Neural crest cell (in vitro differentiated cells): ENCODE results near the gene MMGT1. TPM values are rescaled to one million over a fixed set of nuclear protein-coding genes. Genes with fewer than 3 reads are reported as not detected.

Experiments used
- DNase-seq: peaks from one replicate; pipeline ENCODE4 v3.0.0; 2021; ENCODE audit warnings: low read depth, mixed read lengths, low spot score
- H3K27ac Mint-ChIP-seq: one replicate; pipeline ENCODE4 v1.8.0; 2021; ENCODE audit warnings: mild to moderate bottlenecking, mixed read lengths; ENCODE audit not compliant: unreplicated experiment
- H3K27me3 Mint-ChIP-seq: 2 replicates; pipeline ENCODE4 v1.8.0; 2021; ENCODE audit warnings: low read depth, mild to moderate bottlenecking, mixed read lengths
- H3K36me3 Mint-ChIP-seq: 2 replicates; pipeline ENCODE4 v1.8.0; 2021; ENCODE audit warnings: low read depth, mild to moderate bottlenecking, mixed read lengths
- H3K4me1 Mint-ChIP-seq: 2 replicates; pipeline ENCODE4 v1.8.0; 2021; ENCODE audit warnings: mixed read lengths
- H3K4me3 Mint-ChIP-seq: one replicate; pipeline ENCODE4 v1.8.0; 2021; ENCODE audit warnings: mild to moderate bottlenecking, mixed read lengths
- H3K9me3 Mint-ChIP-seq: 2 replicates; pipeline ENCODE4 v1.8.0; 2021; ENCODE audit warnings: mixed read lengths
- CTCF ChIP-seq: fragments of 200-600 bp; sonication (generic); conservative IDR thresholded peaks from 2 replicates; pipeline ENCODE4 v1.5.0; 2021; ENCODE audit warnings: antibody characterized with exemption, mild to moderate bottlenecking
- total RNA-seq: library from RNA; stranded (reverse); gene quantifications from 2 replicates; pipeline ENCODE4 v1.2.1, GENCODE V29; 2021

MMGT1 gene
- total RNA-seq, 1 donor from 2014 or later = 19.3 TPM

DNA sequence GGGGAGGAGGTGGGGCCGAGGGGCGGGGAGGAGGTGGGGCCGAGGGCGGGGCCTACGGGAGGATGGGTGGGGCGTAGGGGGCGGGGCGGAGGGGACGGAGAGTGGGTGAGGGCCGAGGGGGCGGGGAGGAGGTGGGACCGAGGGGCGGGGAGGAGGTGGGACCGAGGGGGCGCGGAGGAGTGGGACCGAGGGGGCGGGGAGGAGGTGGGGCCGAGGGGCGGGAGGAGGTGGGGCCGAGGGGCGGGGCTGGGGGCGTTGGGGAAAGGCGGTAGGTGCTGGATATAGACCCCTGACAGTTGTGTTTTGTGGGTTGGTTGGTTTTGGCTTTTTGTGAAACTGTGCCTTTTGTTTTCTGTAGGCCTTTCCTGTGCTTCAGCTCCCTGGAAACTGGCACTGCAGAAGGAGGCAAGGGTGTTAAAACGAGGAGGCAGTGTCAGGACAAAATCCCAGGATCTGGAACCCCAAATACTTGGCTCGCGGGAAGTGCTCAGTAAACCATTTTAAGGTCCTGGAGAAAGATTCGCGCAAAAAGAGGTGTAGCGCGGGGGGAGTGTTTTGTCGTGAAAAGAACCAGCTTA lies 580 bp upstream of the MMGT1 start:
- Mint-ChIP-seq H3K4me1 (peaks cover 19% of the 10 kb centered on the region), H3K27me3 (no peaks in the 10 kb centered on the region), H3K27ac (peak overlapping the region; percentile 62), H3K9me3 (peaks cover 2% of the 10 kb centered on the region), H3K4me3 (peak overlapping the region; percentile 38), H3K36me3 (no peaks in the 10 kb centered on the region)
- DNase-seq = peak; percentile 54
- TF ChIP-seq CTCF = no peak

- Mint-ChIP-seq H3K27me3 (no peaks in the 10 kb centered on the region), H3K4me1 (peaks cover 19% of the 10 kb centered on the region), H3K9me3 (no peaks in the 10 kb centered on the region), H3K4me3 (peak overlapping the region; percentile 99), H3K27ac (peak overlapping the region; percentile 100), H3K36me3 (no peaks in the 10 kb centered on the region)
- peak; percentile 12 for TF ChIP-seq CTCF
- no peak for DNase-seq
Measured at GRCh38 chrX:135973025-135973547, 702 bp downstream of the MMGT1 start.

- no peak for DNase-seq
- no peak for TF ChIP-seq CTCF
- Mint-ChIP-seq H3K36me3 (peaks cover 4% of the 10 kb centered on the region), H3K4me1 (no peaks in the 10 kb centered on the region), H3K9me3 (peaks cover 3% of the 10 kb centered on the region), H3K4me3 (no peak overlapping the region), H3K27me3 (no peaks in the 10 kb centered on the region), H3K27ac (no peak overlapping the region)
Measured at GRCh38 chrX:135951291-135951690, 22.5 kb downstream of the MMGT1 start.

- Mint-ChIP-seq H3K4me1 (no peaks in the 10 kb centered on the region), H3K27me3 (no peaks in the 10 kb centered on the region), H3K9me3 (peaks cover 6% of the 10 kb centered on the region), H3K27ac (peak overlapping the region; percentile 12), H3K4me3 (no peak overlapping the region), H3K36me3 (peaks cover 8% of the 10 kb centered on the region)
- TF ChIP-seq CTCF = no peak
- no peak for DNase-seq
Measured at GRCh38 chrX:135944486-135944885, 29.3 kb downstream of the MMGT1 start.

- Mint-ChIP-seq H3K4me3 (no peak overlapping the region), H3K4me1 (no peaks in the 10 kb centered on the region), H3K27me3 (peaks cover 2% of the 10 kb centered on the region), H3K36me3 (no peaks in the 10 kb centered on the region), H3K27ac (no peak overlapping the region), H3K9me3 (peaks cover 3% of the 10 kb centered on the region)
- peak; percentile 52 for DNase-seq
- TF ChIP-seq CTCF = peak; percentile 71
Measured at GRCh38 chrX:135931644-135932487, 41.9 kb downstream of the MMGT1 start.
